Measurements from ENCODE around the gene MPRIP.

DNA sequence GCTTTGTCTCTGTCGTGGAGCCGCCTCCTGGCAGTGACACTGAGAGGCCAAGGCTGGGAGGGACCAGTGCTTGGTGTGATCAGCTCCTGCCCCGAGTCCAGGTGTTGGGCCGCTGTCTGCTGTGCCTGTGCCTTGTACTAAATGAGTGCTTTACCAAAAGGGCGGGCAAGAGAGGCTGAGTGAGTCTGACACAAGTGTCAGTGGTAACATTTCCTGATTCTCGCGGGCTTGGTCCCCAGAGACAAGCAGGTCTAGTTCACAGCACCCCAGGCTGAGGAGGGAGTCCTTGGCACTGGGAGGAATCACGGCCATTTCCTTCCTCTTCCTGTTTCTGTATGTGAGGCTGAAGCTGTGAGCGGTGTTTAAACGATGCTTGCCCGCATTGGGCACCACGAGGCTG, 133.7 kb downstream of the MPRIP start:
- TF ChIP-seq, protein P1, sequence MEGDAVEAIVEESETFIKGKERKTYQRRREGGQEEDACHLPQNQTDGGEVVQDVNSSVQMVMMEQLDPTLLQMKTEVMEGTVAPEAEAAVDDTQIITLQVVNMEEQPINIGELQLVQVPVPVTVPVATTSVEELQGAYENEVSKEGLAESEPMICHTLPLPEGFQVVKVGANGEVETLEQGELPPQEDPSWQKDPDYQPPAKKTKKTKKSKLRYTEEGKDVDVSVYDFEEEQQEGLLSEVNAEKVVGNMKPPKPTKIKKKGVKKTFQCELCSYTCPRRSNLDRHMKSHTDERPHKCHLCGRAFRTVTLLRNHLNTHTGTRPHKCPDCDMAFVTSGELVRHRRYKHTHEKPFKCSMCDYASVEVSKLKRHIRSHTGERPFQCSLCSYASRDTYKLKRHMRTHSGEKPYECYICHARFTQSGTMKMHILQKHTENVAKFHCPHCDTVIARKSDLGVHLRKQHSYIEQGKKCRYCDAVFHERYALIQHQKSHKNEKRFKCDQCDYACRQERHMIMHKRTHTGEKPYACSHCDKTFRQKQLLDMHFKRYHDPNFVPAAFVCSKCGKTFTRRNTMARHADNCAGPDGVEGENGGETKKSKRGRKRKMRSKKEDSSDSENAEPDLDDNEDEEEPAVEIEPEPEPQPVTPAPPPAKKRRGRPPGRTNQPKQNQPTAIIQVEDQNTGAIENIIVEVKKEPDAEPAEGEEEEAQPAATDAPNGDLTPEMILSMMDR (IDR thresholded peaks at IDR 0.05), result no peak
- TF ChIP-seq POLR2AphosphoS5 (IDR thresholded peaks at IDR 0.05), result no peak
- no peak for TF ChIP-seq POLR2A (IDR thresholded peaks at IDR 0.05)
